ENCODE results near the gene MDH1. TPM values are rescaled to one million over a fixed set of nuclear protein-coding genes. Genes with fewer than 3 reads are reported as not detected.
"Not testable (repeated sequence)": the region's sequence is repeated elsewhere in the genome, so short reads cannot be mapped to it uniquely, and the experiment has no call there.

The MDH1 gene
- total RNA-seq, 2 experiments from 2014 or later = 96.3 to 97.6 TPM

DNA sequence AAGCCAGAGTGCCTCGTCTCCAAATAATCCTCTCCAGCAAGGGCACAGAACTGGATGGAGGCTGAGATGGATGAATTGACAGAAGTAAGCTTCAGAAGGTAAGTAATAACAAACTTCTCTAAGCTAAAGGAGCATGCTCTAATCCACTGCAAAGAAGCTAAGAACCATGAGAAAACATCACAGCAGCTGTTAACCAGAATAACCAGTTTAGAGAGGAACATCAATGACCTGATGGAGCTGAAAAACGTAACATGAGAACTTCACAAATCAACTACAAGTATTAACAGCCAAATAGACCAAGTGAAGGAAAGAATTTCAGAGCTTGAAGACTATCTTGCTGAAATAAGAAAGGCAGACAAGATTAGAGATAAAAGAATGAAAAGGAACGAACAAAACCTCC lies 32.8 kb upstream of the MDH1 start:
- H3K27ac Mint-ChIP-seq = no peak overlapping the region
- H3K36me3 Mint-ChIP-seq (ENCODE audit: low read depth) = peaks cover 63% of the 10 kb centered on the region
- no peak overlapping the region for H3K4me3 Mint-ChIP-seq
- ATAC-seq (ENCODE audit: poor library complexity) (no peak), DNase-seq (no peak)
- H3K9me3 Mint-ChIP-seq = peaks cover 9% of the 10 kb centered on the region
- Histone ChIP-seq H3K36me3 (ENCODE audit: insufficient read depth, low read length) (peaks cover 2% of the 10 kb centered on the region), H3K9me3 (ENCODE audit: control insufficient read depth in 1 of 2, insufficient read depth in 1 of 2, low read length in 2 of 2) (peaks cover 0 to 9% of the 10 kb centered on the region in 2 experiments), H3K27me3 (ENCODE audit: control insufficient read depth in 1 of 2, insufficient read depth in 2 of 2, low read length in 2 of 2) (no peaks in the 10 kb centered on the region), H3K27ac (ENCODE audit: low read depth in 1 of 2, low read length in 2 of 2) (no peak overlapping the region), H3K4me3 (ENCODE audit: low read length) (no peak overlapping the region), H3K4me1 (ENCODE audit: insufficient read depth, low read length) (no peaks in the 10 kb centered on the region)
- ChIA-PET POLR2A (no interaction called here), CTCF (no interaction called here)
- no peaks in the 10 kb centered on the region for H3K27me3 Mint-ChIP-seq
- intact Hi-C loops (cut with DNase I, micrococcal nuclease) = no loop called here
- TF ChIP-seq, protein P1, sequence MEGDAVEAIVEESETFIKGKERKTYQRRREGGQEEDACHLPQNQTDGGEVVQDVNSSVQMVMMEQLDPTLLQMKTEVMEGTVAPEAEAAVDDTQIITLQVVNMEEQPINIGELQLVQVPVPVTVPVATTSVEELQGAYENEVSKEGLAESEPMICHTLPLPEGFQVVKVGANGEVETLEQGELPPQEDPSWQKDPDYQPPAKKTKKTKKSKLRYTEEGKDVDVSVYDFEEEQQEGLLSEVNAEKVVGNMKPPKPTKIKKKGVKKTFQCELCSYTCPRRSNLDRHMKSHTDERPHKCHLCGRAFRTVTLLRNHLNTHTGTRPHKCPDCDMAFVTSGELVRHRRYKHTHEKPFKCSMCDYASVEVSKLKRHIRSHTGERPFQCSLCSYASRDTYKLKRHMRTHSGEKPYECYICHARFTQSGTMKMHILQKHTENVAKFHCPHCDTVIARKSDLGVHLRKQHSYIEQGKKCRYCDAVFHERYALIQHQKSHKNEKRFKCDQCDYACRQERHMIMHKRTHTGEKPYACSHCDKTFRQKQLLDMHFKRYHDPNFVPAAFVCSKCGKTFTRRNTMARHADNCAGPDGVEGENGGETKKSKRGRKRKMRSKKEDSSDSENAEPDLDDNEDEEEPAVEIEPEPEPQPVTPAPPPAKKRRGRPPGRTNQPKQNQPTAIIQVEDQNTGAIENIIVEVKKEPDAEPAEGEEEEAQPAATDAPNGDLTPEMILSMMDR (IDR thresholded peaks at IDR 0.05) = no peak
- peaks cover 13% of the 10 kb centered on the region for H3K4me1 Mint-ChIP-seq (ENCODE audit: low read depth)

DNA sequence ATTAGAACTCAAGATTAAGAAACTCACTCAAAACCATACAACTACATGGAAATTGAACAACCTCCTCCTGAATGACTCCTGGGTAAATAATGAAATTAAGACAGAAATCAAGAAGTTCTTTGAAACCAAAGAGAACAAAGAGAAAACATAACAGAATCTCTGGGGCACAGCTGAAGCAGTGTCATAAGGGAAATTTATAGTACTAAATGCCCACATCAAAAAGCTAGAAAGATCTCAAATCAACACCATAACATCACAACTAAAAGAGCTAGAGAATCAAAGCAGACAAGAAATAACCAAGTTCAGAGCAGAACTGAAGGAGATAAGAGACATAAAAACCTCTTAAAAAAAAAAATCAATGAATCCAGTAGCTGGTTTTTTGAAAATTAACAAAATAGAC lies 30.9 kb upstream of the MDH1 start:
- H3K27ac ChIP-seq (ENCODE audit: low read depth in 1 of 2, low read length in 2 of 2); H3K4me3 ChIP-seq (ENCODE audit: low read length); H3K4me1 ChIP-seq (ENCODE audit: insufficient read depth, low read length); POLR2A ChIA-PET; DNase-seq; H3K9me3 Mint-ChIP-seq; intact Hi-C loops (cut with DNase I, micrococcal nuclease); H3K27me3 ChIP-seq (ENCODE audit: control insufficient read depth in 1 of 2, insufficient read depth in 2 of 2, low read length in 2 of 2); H3K27me3 Mint-ChIP-seq; H3K36me3 ChIP-seq (ENCODE audit: insufficient read depth, low read length); ATAC-seq (ENCODE audit: poor library complexity); H3K27ac Mint-ChIP-seq: not testable (repeated sequence)
- Mint-ChIP-seq H3K36me3 (ENCODE audit: low read depth) (peaks cover 78% of the 10 kb centered on the region), H3K4me3 (peak overlapping the region; percentile 18), H3K4me1 (ENCODE audit: low read depth) (peaks cover 13% of the 10 kb centered on the region)
- H3K9me3 ChIP-seq (ENCODE audit: control insufficient read depth in 1 of 2, insufficient read depth in 1 of 2, low read length in 2 of 2) = peaks cover 0 to 12% of the 10 kb centered on the region in 2 experiments
- CTCF ChIA-PET = interaction anchor here (0.7 kb wide), 1 partner anchor 1610 kb away, joined by 3 read pairs; no protein-coding TSS in a partner anchor

DNA sequence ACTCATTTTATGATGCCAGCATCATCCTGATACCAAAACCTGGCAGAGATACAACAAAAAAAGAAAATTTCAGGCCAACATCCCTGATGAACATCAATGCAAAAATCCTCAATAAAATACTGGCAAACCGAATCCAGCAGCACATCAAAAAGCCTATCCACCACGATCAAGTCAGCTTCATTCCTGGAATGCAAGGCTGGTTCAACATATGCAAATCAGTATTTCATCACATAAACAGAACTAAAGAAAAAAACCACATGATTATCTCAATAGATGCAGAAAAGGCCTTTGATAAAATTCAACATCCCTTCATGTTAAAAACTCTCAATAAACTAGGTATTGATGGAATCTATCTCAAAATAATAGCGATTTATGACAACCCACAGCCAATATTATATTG lies 29.8 kb upstream of the MDH1 start:
- DNase-seq; H3K4me3 Mint-ChIP-seq; POLR2A ChIA-PET; H3K36me3 ChIP-seq (ENCODE audit: insufficient read depth, low read length); H3K27ac ChIP-seq (ENCODE audit: low read depth in 1 of 2, low read length in 2 of 2); ATAC-seq (ENCODE audit: poor library complexity); H3K4me3 ChIP-seq (ENCODE audit: low read length); H3K27ac Mint-ChIP-seq; H3K27me3 ChIP-seq (ENCODE audit: control insufficient read depth in 1 of 2, insufficient read depth in 2 of 2, low read length in 2 of 2); intact Hi-C loops (cut with DNase I, micrococcal nuclease); H3K9me3 Mint-ChIP-seq; H3K4me1 ChIP-seq (ENCODE audit: insufficient read depth, low read length); CTCF ChIA-PET; H3K27me3 Mint-ChIP-seq: not testable (repeated sequence)
- Mint-ChIP-seq H3K36me3 (ENCODE audit: low read depth) (peaks cover 87% of the 10 kb centered on the region), H3K4me1 (ENCODE audit: low read depth) (peaks cover 13% of the 10 kb centered on the region)
- peaks cover 0 to 12% of the 10 kb centered on the region in 2 experiments for H3K9me3 ChIP-seq (ENCODE audit: control insufficient read depth in 1 of 2, insufficient read depth in 1 of 2, low read length in 2 of 2)

DNA sequence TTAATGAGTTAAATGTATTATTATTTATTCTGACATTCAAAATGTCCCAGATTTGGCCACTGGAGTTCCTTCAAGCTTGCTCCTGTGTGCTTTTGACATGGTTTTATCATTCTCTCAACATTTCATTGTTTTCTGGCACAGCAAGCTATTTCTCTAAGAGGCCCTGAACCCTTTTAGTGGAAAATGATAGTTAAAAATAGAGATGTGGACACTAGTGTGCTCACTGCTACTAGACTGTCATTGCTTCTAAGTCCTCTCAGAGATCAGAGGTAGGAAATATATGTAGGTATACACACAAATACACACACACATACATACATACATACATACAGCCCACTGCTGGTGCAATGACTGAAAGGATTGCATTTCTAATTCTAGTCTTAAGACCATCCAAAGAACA lies 26.0 kb upstream of the MDH1 start:
- Mint-ChIP-seq H3K4me3 (no peak overlapping the region), H3K9me3 (peaks cover 10% of the 10 kb centered on the region), H3K27me3 (no peaks in the 10 kb centered on the region), H3K36me3 (ENCODE audit: low read depth) (peaks cover 83% of the 10 kb centered on the region), H3K27ac (no peak overlapping the region), H3K4me1 (ENCODE audit: low read depth) (peaks cover 4% of the 10 kb centered on the region)
- no peak for DNase-seq
- no peaks in the 10 kb centered on the region for H3K4me1 ChIP-seq (ENCODE audit: insufficient read depth, low read length)
- H3K27ac ChIP-seq (ENCODE audit: low read depth in 1 of 2, low read length in 2 of 2) = no peak overlapping the region
- TF ChIP-seq, protein P1 (IDR thresholded peaks at IDR 0.05) = no peak
- H3K27me3 ChIP-seq (ENCODE audit: control insufficient read depth in 1 of 2, insufficient read depth in 2 of 2, low read length in 2 of 2) = no peaks in the 10 kb centered on the region
- H3K4me3 ChIP-seq (ENCODE audit: low read length) = no peak overlapping the region
- H3K36me3 ChIP-seq (ENCODE audit: insufficient read depth, low read length) = no peaks in the 10 kb centered on the region
- ChIA-PET CTCF (no interaction called here), POLR2A (no interaction called here)
- peaks cover 11 to 16% of the 10 kb centered on the region in 2 experiments for H3K9me3 ChIP-seq (ENCODE audit: control insufficient read depth in 1 of 2, insufficient read depth in 1 of 2, low read length in 2 of 2)
- ATAC-seq (ENCODE audit: poor library complexity) = no peak
- intact Hi-C loops (cut with DNase I, micrococcal nuclease) = no loop called here
